ENCODE results near the gene DBP.

Gene DBP

GRCh38 chr19:48606463-48607358 lies 30.5 kb downstream of the DBP start, which contains the start of gene SPACA4:
Gene SPACA4, plus strand, starts transcription at chr19:48606742. Its CDS starts 237 bp downstream, at chr19:48606979.
- no peak for DNase-seq

GRCh38 chr19:48603850-48604249 lies 33.3 kb downstream of the DBP start:
- DNase-seq, result no peak

- DNase-seq, result no peak
These were observed 33.7 kb downstream of the DBP start for GRCh38 chr19:48603449-48603848.

DNA sequence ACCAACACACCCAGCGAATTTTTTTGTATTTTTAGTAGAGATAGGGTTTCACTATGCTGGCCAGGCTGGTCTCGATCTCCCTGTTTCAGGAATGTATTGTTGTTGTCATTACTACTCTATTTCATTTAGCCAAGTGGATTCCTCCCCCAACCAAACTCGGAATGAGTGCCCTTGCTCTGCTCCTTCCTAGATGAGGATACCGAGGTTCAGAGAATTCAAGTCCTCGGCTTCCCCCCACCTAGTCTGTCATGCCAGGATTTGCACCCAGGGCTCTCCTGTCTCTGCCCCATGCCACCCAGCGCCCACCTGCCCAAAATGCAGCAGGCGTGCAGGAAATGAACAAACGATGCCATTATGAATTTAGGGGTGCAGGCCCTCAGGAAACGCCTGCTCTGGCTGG lies 34.2 kb downstream of the DBP start:
- DNase-seq, result no peak

- no peak for DNase-seq
These were observed 36.3 kb downstream of the DBP start for GRCh38 chr19:48600679-48601417.

GRCh38 chr19:48598996-48599700 lies 38.0 kb downstream of the DBP start:
- no peak for DNase-seq

GRCh38 chr19:48596679-48597465 lies 40.3 kb downstream of the DBP start:
- no peak for DNase-seq

DNA sequence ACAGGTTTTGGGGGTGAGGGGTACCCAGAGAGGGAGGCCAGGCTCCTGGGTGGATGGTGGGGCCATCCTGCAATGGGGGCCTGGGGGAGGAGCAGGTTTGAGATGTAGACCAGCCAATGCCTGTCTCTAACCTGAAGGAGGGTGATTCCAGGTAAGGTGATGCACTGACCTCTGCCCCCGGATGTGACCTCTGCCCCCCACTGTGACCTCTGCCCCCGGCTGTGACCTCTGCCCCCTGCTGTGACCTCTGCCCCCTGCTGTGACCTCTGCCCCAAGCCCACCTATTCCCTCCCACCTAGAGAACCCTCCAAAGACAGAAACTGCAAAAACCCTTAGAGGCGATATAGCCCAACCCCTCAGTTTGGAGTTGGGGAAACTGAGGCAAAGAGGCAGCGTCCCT lies 40.9 kb downstream of the DBP start:
- no peak for DNase-seq

DNA sequence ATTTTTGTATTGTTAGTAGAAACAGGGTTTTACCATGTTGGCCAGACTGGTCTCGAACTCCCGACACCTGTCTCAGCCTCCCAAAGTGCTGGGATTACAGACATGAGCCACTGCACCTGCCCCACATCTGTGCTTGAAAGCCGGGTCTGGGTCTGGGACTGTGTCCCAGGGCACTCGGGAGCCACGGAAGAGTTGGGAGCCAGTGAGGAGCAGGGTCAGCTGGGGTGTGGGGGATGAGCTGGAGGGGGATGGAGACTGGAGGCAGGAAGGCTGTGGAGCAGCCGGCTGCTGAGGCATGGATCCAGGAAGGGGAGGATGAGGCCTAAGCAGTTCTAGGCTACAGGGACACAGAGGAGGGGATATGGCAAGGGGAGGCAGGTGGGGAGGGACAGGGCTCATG lies 41.3 kb downstream of the DBP start:
- DNase-seq, result no peak

GRCh38 chr19:48595171-48595570 lies 42.0 kb downstream of the DBP start:
- DNase-seq, result no peak

- DNase-seq, result peak; percentile 14
These were observed 46.2 kb downstream of the DBP start for GRCh38 chr19:48591021-48591420.

- peak; percentile 85 for DNase-seq
These were observed 48.3 kb downstream of the DBP start for GRCh38 chr19:48588670-48589401.

DNA sequence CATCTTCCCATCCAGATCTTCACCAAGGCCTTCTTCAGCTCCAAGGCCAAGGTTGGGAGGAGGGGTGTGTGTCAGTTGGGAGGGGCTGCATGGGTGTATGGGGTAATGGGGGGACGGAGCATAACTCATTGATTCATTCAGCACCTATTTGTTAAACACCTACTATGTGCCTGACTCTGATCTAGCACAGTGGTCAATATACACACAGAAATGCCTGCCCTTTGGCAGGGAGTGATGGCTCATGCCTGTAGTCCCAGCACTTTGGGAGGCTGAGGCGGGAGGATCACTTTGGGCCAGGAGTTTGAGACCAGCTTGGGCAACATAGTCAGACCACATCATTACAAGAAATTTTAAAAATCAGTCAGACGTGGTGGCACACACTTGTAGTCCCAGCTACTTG lies 49.8 kb downstream of the DBP start:
- DNase-seq, result no peak

DNA sequence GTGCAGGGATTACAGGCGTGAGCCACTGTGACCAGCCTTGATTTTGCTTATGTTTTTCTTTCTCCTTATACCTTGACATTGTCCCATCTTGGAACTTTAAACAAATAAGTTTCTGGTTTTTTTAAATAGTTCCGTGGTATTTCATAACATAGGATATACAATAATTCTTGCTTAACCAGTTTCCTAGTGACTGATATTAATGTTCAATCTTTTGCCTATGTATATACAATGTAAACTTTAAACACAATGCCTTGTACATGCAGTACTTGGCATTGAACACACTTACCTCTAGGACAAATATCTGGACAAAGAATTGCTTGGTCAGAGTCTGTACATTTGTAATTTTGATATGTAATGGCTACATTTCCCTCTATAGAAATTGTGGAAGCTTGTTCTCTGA lies 55.0 kb downstream of the DBP start:
- no peak for DNase-seq

All from NCI-H226 (cell line).